PFSK-1 (cell line): ENCODE data around the gene DTNA.

Experiments used
- POLR2AphosphoS5 ChIP-seq: IDR thresholded peaks from 2 replicates; pipeline ENCODE4 v1.6.1; 2012; ENCODE audit warnings: low read depth, mild to moderate bottlenecking, control low read depth, low read length, moderate library complexity
- TF ChIP-seq, protein P1 (sequence below), 2 experiments: IDR thresholded peaks; 2 replicates each; pipeline versions ENCODE4 v1.6.1 to v1.8.0; 2011 to 2012; ENCODE audit warnings: low read depth in 2 of 2, low read length in 2 of 2, control low read depth in 1 of 2, inconsistent platforms in 1 of 2, mild to moderate bottlenecking in 1 of 2, moderate library complexity in 1 of 2; ENCODE audit not compliant: insufficient read depth in 1 of 2

DNA sequence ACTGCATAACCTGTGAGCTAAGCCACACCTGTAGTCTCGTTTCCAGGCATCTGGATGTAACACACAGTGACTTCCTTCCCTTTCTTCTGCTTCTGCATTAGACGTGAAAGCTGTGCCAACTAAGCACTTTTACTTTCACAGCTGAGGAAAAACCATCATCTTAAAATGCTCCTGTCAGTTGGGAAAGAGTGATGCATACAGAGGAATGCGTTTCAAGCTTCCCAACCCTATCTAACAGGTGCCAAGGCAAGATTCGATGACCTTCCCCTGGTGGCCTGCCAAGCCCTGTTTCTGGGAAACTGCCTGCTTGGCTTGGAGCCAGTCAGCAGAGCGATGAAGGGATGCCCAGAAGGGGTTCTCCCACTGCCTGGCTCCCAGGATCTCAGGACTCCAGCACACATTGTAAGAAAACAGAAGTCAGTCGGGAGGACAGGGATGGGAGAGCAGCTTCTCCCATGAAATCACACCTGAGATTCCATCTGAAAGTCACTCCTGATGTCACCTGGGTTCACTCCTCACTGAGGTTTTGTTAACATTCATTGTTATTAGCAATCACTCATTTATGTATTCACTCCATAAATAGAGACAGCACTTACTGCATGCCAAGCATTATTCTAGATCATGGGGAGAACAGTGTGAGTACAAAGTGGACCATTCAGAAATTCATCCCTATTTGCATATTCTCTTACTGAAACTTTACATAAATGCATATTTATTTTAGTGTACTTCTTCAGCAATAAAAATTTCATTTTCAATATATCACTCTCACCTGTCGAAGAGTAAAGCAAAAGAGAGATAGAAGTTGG, 64.1 kb downstream of the DTNA start:
- no peak for TF ChIP-seq POLR2AphosphoS5
- TF ChIP-seq, protein P1, sequence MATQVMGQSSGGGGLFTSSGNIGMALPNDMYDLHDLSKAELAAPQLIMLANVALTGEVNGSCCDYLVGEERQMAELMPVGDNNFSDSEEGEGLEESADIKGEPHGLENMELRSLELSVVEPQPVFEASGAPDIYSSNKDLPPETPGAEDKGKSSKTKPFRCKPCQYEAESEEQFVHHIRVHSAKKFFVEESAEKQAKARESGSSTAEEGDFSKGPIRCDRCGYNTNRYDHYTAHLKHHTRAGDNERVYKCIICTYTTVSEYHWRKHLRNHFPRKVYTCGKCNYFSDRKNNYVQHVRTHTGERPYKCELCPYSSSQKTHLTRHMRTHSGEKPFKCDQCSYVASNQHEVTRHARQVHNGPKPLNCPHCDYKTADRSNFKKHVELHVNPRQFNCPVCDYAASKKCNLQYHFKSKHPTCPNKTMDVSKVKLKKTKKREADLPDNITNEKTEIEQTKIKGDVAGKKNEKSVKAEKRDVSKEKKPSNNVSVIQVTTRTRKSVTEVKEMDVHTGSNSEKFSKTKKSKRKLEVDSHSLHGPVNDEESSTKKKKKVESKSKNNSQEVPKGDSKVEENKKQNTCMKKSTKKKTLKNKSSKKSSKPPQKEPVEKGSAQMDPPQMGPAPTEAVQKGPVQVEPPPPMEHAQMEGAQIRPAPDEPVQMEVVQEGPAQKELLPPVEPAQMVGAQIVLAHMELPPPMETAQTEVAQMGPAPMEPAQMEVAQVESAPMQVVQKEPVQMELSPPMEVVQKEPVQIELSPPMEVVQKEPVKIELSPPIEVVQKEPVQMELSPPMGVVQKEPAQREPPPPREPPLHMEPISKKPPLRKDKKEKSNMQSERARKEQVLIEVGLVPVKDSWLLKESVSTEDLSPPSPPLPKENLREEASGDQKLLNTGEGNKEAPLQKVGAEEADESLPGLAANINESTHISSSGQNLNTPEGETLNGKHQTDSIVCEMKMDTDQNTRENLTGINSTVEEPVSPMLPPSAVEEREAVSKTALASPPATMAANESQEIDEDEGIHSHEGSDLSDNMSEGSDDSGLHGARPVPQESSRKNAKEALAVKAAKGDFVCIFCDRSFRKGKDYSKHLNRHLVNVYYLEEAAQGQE (IDR thresholded peaks at IDR 0.05; ENCODE audit: insufficient read depth in 1 of 2, low read depth in 2 of 2, low read length in 2 of 2): no peak
